IPS-NIHi7 (cell line): ENCODE results near the gene PHF5A.
A peak's percentile ranks its signal among the peaks of the same experiment; 100 is the strongest.
"Not testable (repeated sequence)": the region's sequence is repeated elsewhere in the genome, so short reads cannot be mapped to it uniquely, and the experiment has no call there.

Experiments
- DNase-seq: peaks from one replicate; pipeline ENCODE4 v3.0.0; 2012; ENCODE audit warnings: mixed read lengths; ENCODE audit errors: extremely low spot score

Gene PHF5A

GRCh38 chr22:41488076-41488475 is 19.6 kb upstream of the PHF5A start:
- no peak for DNase-seq

- DNase-seq: no peak
Observed at GRCh38 chr22:41487037-41487935, 18.8 kb upstream of the PHF5A start.

- DNase-seq: no peak
Observed at GRCh38 chr22:41485033-41485432, 16.5 kb upstream of the PHF5A start.

- peak; percentile 28 for DNase-seq
Observed at GRCh38 chr22:41482319-41482935, 13.9 kb upstream of the PHF5A start.

GRCh38 chr22:41481925-41482318 is 13.4 kb upstream of the PHF5A start:
- peak; percentile 53 for DNase-seq

GRCh38 chr22:41481131-41481830 is 12.8 kb upstream of the PHF5A start:
- DNase-seq: no peak

GRCh38 chr22:41480397-41480735 is 11.9 kb upstream of the PHF5A start:
- DNase-seq: no peak

- peak; percentile 47 for DNase-seq
Observed at GRCh38 chr22:41479671-41480396, 11.3 kb upstream of the PHF5A start.

- no peak for DNase-seq
Observed at GRCh38 chr22:41478891-41479521, 10.5 kb upstream of the PHF5A start.

- DNase-seq: no peak
Observed at GRCh38 chr22:41478473-41478872, 10.0 kb upstream of the PHF5A start.

GRCh38 chr22:41474872-41475451 is 6.5 kb upstream of the PHF5A start:
- DNase-seq: no peak

- no peak for DNase-seq
Observed at GRCh38 chr22:41471568-41471967, 3.1 kb upstream of the PHF5A start.

- no peak for DNase-seq
Observed at GRCh38 chr22:41470886-41471285, 2.4 kb upstream of the PHF5A start.

- no peak for DNase-seq
Observed at GRCh38 chr22:41469218-41469851, 843 bp upstream of the PHF5A start.

- no peak for DNase-seq
Observed at GRCh38 chr22:41461901-41462300, 6.6 kb downstream of the PHF5A start.

GRCh38 chr22:41460071-41460470 is 8.4 kb downstream of the PHF5A start:
- DNase-seq: not testable (repeated sequence)

GRCh38 chr22:41459431-41459830 is 9.1 kb downstream of the PHF5A start:
- no peak for DNase-seq

- DNase-seq: no peak
Observed at GRCh38 chr22:41458161-41458728, 10.2 kb downstream of the PHF5A start.

GRCh38 chr22:41448189-41448808 is 20.2 kb downstream of the PHF5A start:
- DNase-seq: peak; percentile 94
